Measurements from ENCODE around the gene PNRC2. TPM values are rescaled to one million over a fixed set of nuclear protein-coding genes. Genes with fewer than 3 reads are reported as not detected.
"Not testable (repeated sequence)": the region's sequence is repeated elsewhere in the genome, so short reads cannot be mapped to it uniquely, and the experiment has no call there.

PNRC2 gene
- total RNA-seq, 1 donor from 2014 or later, result 140 TPM

DNA sequence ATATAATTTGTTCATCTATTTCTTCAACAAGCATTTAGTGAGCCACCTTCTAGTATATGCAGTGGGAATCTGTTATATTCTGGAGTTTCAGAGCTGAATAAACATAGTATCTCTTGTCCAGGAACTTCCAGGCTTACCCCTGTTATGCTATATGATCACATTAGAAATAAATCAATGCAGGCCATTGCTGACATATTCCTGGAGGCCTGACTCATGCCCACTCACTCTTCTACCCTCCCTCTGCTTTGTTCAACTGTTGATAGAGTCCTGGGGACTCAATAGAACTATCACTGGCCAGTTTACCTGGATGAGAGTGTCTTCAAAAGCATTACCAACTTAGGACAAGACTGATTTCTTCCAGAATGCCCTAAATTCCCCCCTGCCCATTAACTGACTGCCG lies 49.8 kb downstream of the PNRC2 start:
- peaks cover 1% of the 10 kb centered on the region for H3K4me1 Mint-ChIP-seq
- intact Hi-C loops (cut with micrococcal nuclease), result no loop called here

DNA sequence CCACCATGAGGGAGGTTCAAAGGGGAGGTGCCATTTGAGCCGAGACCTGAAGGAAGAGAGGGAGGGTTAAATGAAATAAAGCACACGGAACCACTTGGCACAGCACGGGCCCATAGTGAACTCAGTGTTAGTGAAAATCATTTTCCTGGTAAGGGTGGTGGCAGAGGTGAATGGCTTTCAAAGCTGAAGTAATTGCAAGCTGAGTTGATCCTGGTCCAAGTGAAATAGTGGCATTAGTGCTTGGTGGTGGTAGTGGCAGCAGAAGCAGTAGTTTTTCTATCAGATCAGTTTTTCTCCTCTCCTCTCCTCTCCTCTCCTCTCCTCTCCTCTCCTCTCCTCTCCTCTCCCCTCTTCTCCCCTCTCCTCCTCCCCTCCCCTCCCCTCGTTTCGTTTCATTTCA lies 51.0 kb downstream of the PNRC2 start:
- Mint-ChIP-seq H3K36me3 (ENCODE audit: low read depth) (no peaks in the 10 kb centered on the region), H3K4me1 (peaks cover 1% of the 10 kb centered on the region), H3K27me3 (peaks cover 29% of the 10 kb centered on the region), H3K4me3 (no peak overlapping the region), H3K27ac (no peak overlapping the region), H3K9me3 (peaks cover 4% of the 10 kb centered on the region)
- DNase-seq, result no peak
- intact Hi-C loops (cut with micrococcal nuclease), result no loop called here

More for the DNA sequence above, 49.8 kb downstream of the PNRC2 start:
- DNase-seq, result no peak
- no peaks in the 10 kb centered on the region for H3K36me3 Mint-ChIP-seq (ENCODE audit: low read depth)
- H3K27me3 Mint-ChIP-seq, result peaks cover 27% of the 10 kb centered on the region
- H3K4me3 Mint-ChIP-seq, result no peak overlapping the region
- peaks cover 4% of the 10 kb centered on the region for H3K9me3 Mint-ChIP-seq
- no peak overlapping the region for H3K27ac Mint-ChIP-seq

DNA sequence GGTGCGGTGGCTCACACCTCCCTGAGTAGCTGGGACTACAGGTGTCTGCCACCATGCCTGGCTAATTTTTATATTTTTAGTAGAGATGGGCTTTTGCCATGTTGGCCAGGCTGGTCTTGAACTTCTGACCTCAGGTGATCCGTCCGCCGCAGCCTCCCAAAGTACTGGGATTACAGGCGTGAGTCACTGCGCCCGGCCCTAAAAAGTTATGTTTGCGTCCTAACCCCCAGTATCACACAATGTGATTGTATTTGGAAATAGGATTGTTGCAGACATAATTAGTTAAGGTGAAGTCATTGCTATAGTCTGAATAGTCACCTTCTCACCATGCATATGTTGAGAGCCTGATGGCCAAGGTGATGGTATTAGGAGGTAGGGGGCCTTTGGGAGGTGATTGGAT lies 53.2 kb downstream of the PNRC2 start:
- H3K4me3 Mint-ChIP-seq; H3K36me3 Mint-ChIP-seq (ENCODE audit: low read depth); H3K4me1 Mint-ChIP-seq; H3K27ac Mint-ChIP-seq; DNase-seq; intact Hi-C loops (cut with micrococcal nuclease); H3K9me3 Mint-ChIP-seq: not testable (repeated sequence)
- peaks cover 25% of the 10 kb centered on the region for H3K27me3 Mint-ChIP-seq

Other genes with a start within 250 kb of the PNRC2 start
- gene ELOA, start 216.4 kb upstream of the PNRC2 start, total RNA-seq, result 51.9 and 54.3 TPM in 2 replicates
- gene PITHD1, start 181.4 kb upstream of the PNRC2 start, total RNA-seq, result 83.0 and 88.6 TPM in 2 replicates
- 86.2 and 92.4 TPM in 2 replicates for gene LYPLA2, start 168.7 kb upstream of the PNRC2 start, total RNA-seq
- gene GALE, start 159.1 kb upstream of the PNRC2 start, total RNA-seq, result 66.3 and 73.5 TPM in 2 replicates
- gene HMGCL, start 134.4 kb upstream of the PNRC2 start, total RNA-seq, result 20.4 and 20.7 TPM in 2 replicates
- 3.4 and 3.5 TPM in 2 replicates for gene FUCA1, start 91.5 kb upstream of the PNRC2 start, total RNA-seq
- gene CNR2, start 46.5 kb upstream of the PNRC2 start, total RNA-seq, result 0.02 TPM in 1 of 2 replicates, not detected in the other
- 236 and 247 TPM in 2 replicates for gene SRSF10, start 20.5 kb downstream of the PNRC2 start, total RNA-seq
- not detected in 2 replicates for gene MYOM3, start 152.3 kb downstream of the PNRC2 start, total RNA-seq
- not detected in 2 replicates for gene IL22RA1, start 183.3 kb downstream of the PNRC2 start, total RNA-seq
- 5.3 and 5.6 TPM in 2 replicates for gene IFNLR1, start 227.5 kb downstream of the PNRC2 start, total RNA-seq

All from activated CD4-positive, alpha-beta T cell treated with anti-CD3 and anti-CD28 coated beads, Interleukin-2, amount 10 ng/mL, durations not matched to agents 24 days and 14 days (primary cell).